ENCODE results near the gene GRIN3A. TPM values are rescaled to one million over a fixed set of nuclear protein-coding genes. Genes with fewer than 3 reads are reported as not detected.

Gene GRIN3A
- total RNA-seq, 2 donors from 2014 or later, result under 0.01 TPM; not detected in 1

DNA sequence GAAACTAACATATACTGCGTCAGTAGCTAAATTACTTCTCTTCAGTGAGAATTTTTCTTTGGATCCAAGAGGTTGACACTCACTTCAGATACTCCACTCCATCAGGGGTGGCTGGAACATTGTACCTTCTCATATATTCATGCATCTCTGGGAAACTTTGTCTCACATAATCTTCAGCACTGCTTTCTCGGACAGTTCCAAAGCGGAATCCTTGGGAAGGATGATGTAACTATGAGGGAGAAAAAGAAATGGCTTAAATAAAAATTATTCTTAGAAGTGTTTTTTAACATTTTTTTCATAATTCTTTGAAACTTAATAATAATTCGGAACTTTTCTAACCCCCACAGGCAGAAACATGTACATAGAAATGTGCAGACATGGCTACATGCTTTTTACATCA is 110.3 kb downstream of the GRIN3A start:
- Histone ChIP-seq H3K27ac (no peak overlapping the region), H3K4me3 (no peak overlapping the region), H3K9me3 (no peaks in the 10 kb centered on the region), H3K36me3 (replicated peaks in 1 of 2; ENCODE audit: insufficient read depth in 1 of 2, low read depth in 2 of 2) (no peaks in the 10 kb centered on the region), H3K27me3 (no peaks in the 10 kb centered on the region), H3K4me1 (peaks cover 6% of the 10 kb centered on the region)
- WGBS, 2 donors, result 68 to 78% methylated on average over 4 of the region's 4 CpGs
- ATAC-seq (no peak), DNase-seq (no peak)
- no peak for TF ChIP-seq POLR2A (IDR thresholded peaks at IDR 0.05)
- TF ChIP-seq, protein P1, sequence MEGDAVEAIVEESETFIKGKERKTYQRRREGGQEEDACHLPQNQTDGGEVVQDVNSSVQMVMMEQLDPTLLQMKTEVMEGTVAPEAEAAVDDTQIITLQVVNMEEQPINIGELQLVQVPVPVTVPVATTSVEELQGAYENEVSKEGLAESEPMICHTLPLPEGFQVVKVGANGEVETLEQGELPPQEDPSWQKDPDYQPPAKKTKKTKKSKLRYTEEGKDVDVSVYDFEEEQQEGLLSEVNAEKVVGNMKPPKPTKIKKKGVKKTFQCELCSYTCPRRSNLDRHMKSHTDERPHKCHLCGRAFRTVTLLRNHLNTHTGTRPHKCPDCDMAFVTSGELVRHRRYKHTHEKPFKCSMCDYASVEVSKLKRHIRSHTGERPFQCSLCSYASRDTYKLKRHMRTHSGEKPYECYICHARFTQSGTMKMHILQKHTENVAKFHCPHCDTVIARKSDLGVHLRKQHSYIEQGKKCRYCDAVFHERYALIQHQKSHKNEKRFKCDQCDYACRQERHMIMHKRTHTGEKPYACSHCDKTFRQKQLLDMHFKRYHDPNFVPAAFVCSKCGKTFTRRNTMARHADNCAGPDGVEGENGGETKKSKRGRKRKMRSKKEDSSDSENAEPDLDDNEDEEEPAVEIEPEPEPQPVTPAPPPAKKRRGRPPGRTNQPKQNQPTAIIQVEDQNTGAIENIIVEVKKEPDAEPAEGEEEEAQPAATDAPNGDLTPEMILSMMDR (IDR thresholded peaks at IDR 0.05), result no peak
- intact Hi-C loops (cut with DNase I), result no loop called here

DNA sequence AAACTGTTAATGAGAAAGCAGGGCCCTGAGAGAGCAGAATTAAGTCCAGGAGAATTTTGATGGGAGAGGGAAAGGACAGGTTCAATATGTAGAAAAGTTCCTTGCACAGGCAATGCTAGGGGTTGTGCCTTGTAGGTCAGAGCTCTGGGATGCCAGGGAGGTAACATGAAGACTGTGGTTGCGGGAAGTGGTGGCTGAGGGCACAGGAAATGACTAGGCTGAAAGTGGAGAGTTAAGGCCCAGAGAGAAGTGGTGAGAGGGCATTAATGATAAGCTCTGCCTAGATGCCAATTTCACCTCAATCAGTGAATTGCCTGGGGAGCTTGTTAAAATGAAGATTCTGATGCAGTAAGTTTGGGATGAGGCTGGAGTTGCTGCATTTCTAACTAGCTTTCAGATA is 112.2 kb downstream of the GRIN3A start:
- Histone ChIP-seq H3K4me1 (peaks cover 6% of the 10 kb centered on the region), H3K9me3 (no peaks in the 10 kb centered on the region), H3K36me3 (replicated peaks in 1 of 2; ENCODE audit: insufficient read depth in 1 of 2, low read depth in 2 of 2) (no peaks in the 10 kb centered on the region), H3K27ac (no peak overlapping the region), H3K27me3 (no peaks in the 10 kb centered on the region), H3K4me3 (no peak overlapping the region)
- ATAC-seq (no peak), DNase-seq (no peak)
- WGBS, 2 donors, result 82 to 92% methylated on average over 1 of the region's 1 CpG
- TF ChIP-seq, protein P1 (IDR thresholded peaks at IDR 0.05), result no peak
- TF ChIP-seq POLR2A (IDR thresholded peaks at IDR 0.05), result no peak
- intact Hi-C loops (cut with DNase I), result no loop called here

DNA sequence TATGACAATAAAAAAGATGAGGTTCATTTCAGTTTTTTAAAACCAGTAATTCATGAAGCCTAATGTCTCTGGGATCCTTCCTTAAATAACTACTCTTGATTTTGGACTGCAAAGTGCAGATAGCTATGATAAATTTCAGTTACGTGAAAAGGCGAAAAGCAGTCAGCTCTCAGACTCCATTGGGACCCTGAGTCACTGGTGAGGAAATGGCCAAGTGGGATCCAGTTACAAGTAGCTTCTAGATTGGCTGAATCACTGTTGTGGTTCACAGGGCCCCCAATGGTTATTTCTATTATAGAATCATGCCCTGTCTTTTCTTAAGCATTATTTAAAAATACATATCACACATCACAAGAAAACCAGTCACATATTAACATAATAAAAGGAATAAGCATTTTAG is 112.6 kb downstream of the GRIN3A start:
- WGBS, 2 donors, result 77 to 88% methylated on average over 2 of the region's 2 CpGs
- H3K4me3 ChIP-seq, result no peak overlapping the region
- peaks cover 6% of the 10 kb centered on the region for H3K4me1 ChIP-seq
- H3K27me3 ChIP-seq, result no peaks in the 10 kb centered on the region
- no peak for ATAC-seq
- H3K36me3 ChIP-seq (replicated peaks in 1 of 2; ENCODE audit: insufficient read depth in 1 of 2, low read depth in 2 of 2), result no peaks in the 10 kb centered on the region
- intact Hi-C loops (cut with DNase I), result no loop called here
- no peak for TF ChIP-seq POLR2A (IDR thresholded peaks at IDR 0.05)
- TF ChIP-seq, protein P1 (IDR thresholded peaks at IDR 0.05), result no peak
- DNase-seq, result no peak
- no peaks in the 10 kb centered on the region for H3K9me3 ChIP-seq
- H3K27ac ChIP-seq, result no peak overlapping the region

DNA sequence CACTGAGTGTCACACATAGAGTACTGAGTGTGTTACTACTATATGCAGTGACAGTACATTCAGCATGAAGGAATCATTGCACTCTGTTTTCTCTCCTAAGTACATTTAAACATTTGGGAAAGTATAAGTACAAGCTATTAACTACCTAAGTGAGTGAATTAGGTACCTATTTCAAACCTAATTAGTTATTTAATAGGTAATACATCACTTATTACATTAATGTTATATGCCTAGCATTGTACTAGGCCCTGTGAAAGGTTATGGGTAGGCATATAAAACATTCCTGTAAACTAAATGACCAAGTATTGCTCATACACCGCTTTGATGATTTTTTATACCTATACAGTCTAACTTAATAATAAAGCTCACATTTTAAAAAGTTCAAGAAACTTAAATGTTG is 118.0 kb downstream of the GRIN3A start:
- intact Hi-C loops (cut with DNase I), result no loop called here
- TF ChIP-seq, protein P1 (IDR thresholded peaks at IDR 0.05), result no peak
- no peak for TF ChIP-seq POLR2A (IDR thresholded peaks at IDR 0.05)
- H3K36me3 ChIP-seq (replicated peaks in 1 of 2; ENCODE audit: insufficient read depth in 1 of 2, low read depth in 2 of 2), result no peaks in the 10 kb centered on the region
- WGBS, 2 donors, result 94 to 97% methylated on average over 1 of the region's 1 CpG
- no peak for DNase-seq
- no peak for ATAC-seq
- no peak overlapping the region for H3K4me3 ChIP-seq
- no peak overlapping the region for H3K27ac ChIP-seq
- H3K4me1 ChIP-seq, result no peaks in the 10 kb centered on the region
- no peaks in the 10 kb centered on the region for H3K27me3 ChIP-seq
- no peaks in the 10 kb centered on the region for H3K9me3 ChIP-seq

DNA sequence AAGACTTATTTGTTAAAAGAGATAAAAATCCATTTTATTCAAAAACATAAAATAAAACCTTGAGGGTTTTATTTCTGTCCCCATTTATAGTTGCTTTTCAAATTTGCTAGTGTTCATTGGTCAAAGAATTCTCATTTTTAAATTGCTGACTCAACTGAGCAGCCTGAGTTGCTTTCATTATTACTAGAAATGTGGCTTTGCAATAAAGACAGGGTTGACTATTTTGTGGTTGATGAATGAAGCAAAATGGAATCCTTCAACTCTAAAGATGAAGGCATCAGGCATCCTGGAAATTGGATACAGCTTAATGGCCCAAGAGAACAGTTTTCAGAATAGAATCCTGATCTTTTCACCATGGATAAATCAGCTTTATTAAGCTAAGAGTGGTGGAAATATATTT is 119.7 kb downstream of the GRIN3A start:
- Histone ChIP-seq H3K4me3 (no peak overlapping the region), H3K4me1 (no peaks in the 10 kb centered on the region), H3K9me3 (no peaks in the 10 kb centered on the region), H3K36me3 (replicated peaks in 1 of 2; ENCODE audit: insufficient read depth in 1 of 2, low read depth in 2 of 2) (no peaks in the 10 kb centered on the region), H3K27ac (no peak overlapping the region), H3K27me3 (no peaks in the 10 kb centered on the region)
- TF ChIP-seq, protein P1 (IDR thresholded peaks at IDR 0.05), result no peak
- TF ChIP-seq POLR2A (IDR thresholded peaks at IDR 0.05), result no peak
- ATAC-seq, result no peak
- intact Hi-C loops (cut with DNase I), result no loop called here
- no peak for DNase-seq

Data from body of pancreas (tissue), 4 donors.